PC-3 (cell line): ENCODE data around the gene CORO2B. TPM values are rescaled to one million over a fixed set of nuclear protein-coding genes. Genes with fewer than 3 reads are reported as not detected.

ENCODE experiments used
- ATAC-seq: fragments of 200-7000 bp; cut with Tn5 transposase; 2 replicates; pipeline ENCODE4 v1.9.1; 2020; ENCODE audit warnings: mild to moderate bottlenecking, moderate library complexity
- BruUV-seq: library from RNA; stranded (reverse); fragments of 400-500 nt; replicated peaks from 2 replicates; lab custom pipeline; 2021; lab: Mats Ljungman, UMichigan
- CTCF ChIA-PET: fragments of 300-600 bp; sonication (Branson Sonifier 250); formaldehyde crosslinking; loops from one replicate; lab custom pipeline; 2022; ENCODE audit warnings: antibody characterized with exemption; lab: Charles Lee
- POLR2A ChIA-PET: fragments of 300-600 bp; sonication (Branson Sonifier 250); formaldehyde crosslinking; loops from one replicate; lab custom pipeline; 2022; ENCODE audit warnings: antibody characterized with exemption; ENCODE audit not compliant: unreplicated experiment; lab: Charles Lee
- DNase-seq: peaks from one replicate; pipeline ENCODE4 v3.0.0-alpha.2; 2015
- H2AFZ ChIP-seq: fragments of 300-600 bp; sonication (generic); 2 replicates; pipeline ENCODE4 v1.6.0; 2016; ENCODE audit warnings: antibody characterized with exemption, low read length
- H3F3A ChIP-seq: fragments of 300-600 bp; sonication (generic); one replicate; pipeline ENCODE4 v1.6.0; 2017; ENCODE audit warnings: antibody characterized with exemption, low read length, control low read depth, mild to moderate bottlenecking; ENCODE audit not compliant: unreplicated experiment
- H3K27ac ChIP-seq: fragments of 300-600 bp; sonication (generic); 2 replicates; pipeline ENCODE4 v1.5.1; 2016; ENCODE audit warnings: mild to moderate bottlenecking, low read length
- H3K27me3 ChIP-seq: fragments of 300-600 bp; sonication (generic); 2 replicates; pipeline ENCODE4 v1.6.1; 2016; ENCODE audit warnings: low read length, mixed read lengths
- H3K36me3 ChIP-seq: fragments of 300-600 bp; sonication (generic); 2 replicates; pipeline ENCODE4 v1.6.1; 2016; ENCODE audit warnings: low read depth, mixed run types, low read length, mixed read lengths
- H3K4me1 ChIP-seq: fragments of 300-600 bp; sonication (generic); 2 replicates; pipeline ENCODE4 v1.5.1; 2016; ENCODE audit warnings: low read length; ENCODE audit not compliant: insufficient read depth
- H3K4me2 ChIP-seq: fragments of 300-600 bp; sonication (generic); 2 replicates; pipeline ENCODE4 v1.6.0; 2016; ENCODE audit warnings: low read length
- H3K4me3 ChIP-seq: fragments of 300-600 bp; sonication (generic); 2 replicates; pipeline ENCODE4 v1.5.1; 2016; ENCODE audit warnings: mild to moderate bottlenecking, low read length, mixed read lengths
- H3K79me2 ChIP-seq: fragments of 300-600 bp; sonication (generic); 2 replicates; pipeline ENCODE4 v1.6.1; 2017; ENCODE audit warnings: low read length, mixed read lengths
- H3K9ac ChIP-seq: fragments of 300-600 bp; sonication (generic); 2 replicates; pipeline ENCODE4 v1.6.0; 2016; ENCODE audit warnings: mild to moderate bottlenecking, low read length
- H3K9me2 ChIP-seq: fragments of 300-600 bp; sonication (generic); replicated peaks from 2 replicates; pipeline ENCODE4 v1.6.1; 2016; ENCODE audit warnings: mixed run types, low read length, mixed read lengths
- H3K9me3 ChIP-seq: fragments of 300-600 bp; sonication (generic); 2 replicates; pipeline ENCODE4 v1.6.1; 2016; ENCODE audit warnings: low read length, mixed read lengths
- H4K20me1 ChIP-seq: fragments of 300-600 bp; sonication (generic); 2 replicates; pipeline ENCODE4 v1.6.1; 2016; ENCODE audit warnings: low read length, mixed read lengths
- CTCF ChIP-seq: fragments of 300-600 bp; sonication (generic); conservative IDR thresholded peaks from 2 replicates; pipeline ENCODE4 v1.5.1; 2017; ENCODE audit warnings: antibody characterized with exemption, low read depth, mild to moderate bottlenecking, low read length
- EZH2 ChIP-seq: fragments of 300-600 bp; sonication (generic); IDR thresholded peaks from one replicate; pipeline ENCODE4 v1.6.1; 2017; ENCODE audit warnings: antibody characterized with exemption, mild to moderate bottlenecking, low read length; ENCODE audit not compliant: unreplicated experiment
- EZH2phosphoT487 ChIP-seq: fragments of 300-600 bp; sonication (generic); IDR thresholded peaks from 2 replicates; pipeline ENCODE4 v1.6.1; 2018; ENCODE audit warnings: mild to moderate bottlenecking, antibody characterized with exemption, low read length, borderline replicate concordance
- intact Hi-C: fragments of 100-400 bp; cut with micrococcal nuclease; formaldehyde crosslinking; loops from 2 replicates; pipeline ENCODE4 v1.9.0; 2023
- total RNA-seq: library from RNA; depleted of rRNA; stranded (reverse); fragments of >200 nt; gene quantifications from 2 replicates; pipeline ENCODE4 v1.2.3, GENCODE V29; 2014

CORO2B gene
- total RNA-seq, 1 experiment from 2014 or later, result 0.66 TPM

GRCh38 chr15:68717951-68718350, 139.2 kb downstream of the CORO2B start:
- no peak for TF ChIP-seq EZH2phosphoT487
- TF ChIP-seq CTCF, result no peak
- no peak for TF ChIP-seq EZH2
- H3F3A ChIP-seq, result no peaks in the 10 kb centered on the region
- H3K9me3 ChIP-seq, result no peaks in the 10 kb centered on the region
- no peak for DNase-seq
- intact Hi-C loops, result no loop called here
- BruUV-seq, result no TSS peak
- H3K9ac ChIP-seq, result no peak overlapping the region
- H3K9me2 ChIP-seq, result no peaks in the 10 kb centered on the region
- ChIA-PET CTCF (no interaction called here), POLR2A (no interaction called here)
- H3K27ac ChIP-seq, result no peak overlapping the region
- no peaks in the 10 kb centered on the region for H4K20me1 ChIP-seq
- no peaks in the 10 kb centered on the region for H3K79me2 ChIP-seq
- no peak overlapping the region for H3K4me2 ChIP-seq
- no peak overlapping the region for H3K4me3 ChIP-seq
- H3K4me1 ChIP-seq, result no peaks in the 10 kb centered on the region
- no peak overlapping the region for H2AFZ ChIP-seq
- no peak for ATAC-seq
- H3K27me3 ChIP-seq, result no peaks in the 10 kb centered on the region
- no peaks in the 10 kb centered on the region for H3K36me3 ChIP-seq

- Histone ChIP-seq H3K36me3 (no peaks in the 10 kb centered on the region), H3K27ac (no peak overlapping the region), H3K79me2 (no peaks in the 10 kb centered on the region), H4K20me1 (no peaks in the 10 kb centered on the region), H3K4me1 (no peaks in the 10 kb centered on the region), H3K4me2 (no peak overlapping the region), H3F3A (no peaks in the 10 kb centered on the region), H2AFZ (no peak overlapping the region), H3K9ac (no peak overlapping the region), H3K9me3 (no peaks in the 10 kb centered on the region), H3K4me3 (no peak overlapping the region), H3K9me2 (no peaks in the 10 kb centered on the region), H3K27me3 (no peaks in the 10 kb centered on the region)
- no peak for TF ChIP-seq EZH2
- intact Hi-C loops, result no loop called here
- ATAC-seq, result no peak
- no peak for DNase-seq
- no TSS peak for BruUV-seq
- ChIA-PET CTCF (no interaction called here), POLR2A (no interaction called here)
These were observed 139.7 kb downstream of the CORO2B start for GRCh38 chr15:68718468-68718867.

- H3K79me2 ChIP-seq, result no peaks in the 10 kb centered on the region
- H3K9me2 ChIP-seq, result no peaks in the 10 kb centered on the region
- no peaks in the 10 kb centered on the region for H3K27me3 ChIP-seq
- no peak overlapping the region for H2AFZ ChIP-seq
- no peak overlapping the region for H3K9ac ChIP-seq
- no peak for ATAC-seq
- H3K4me3 ChIP-seq, result no peak overlapping the region
- no peak overlapping the region for H3K27ac ChIP-seq
- no peak overlapping the region for H3K4me2 ChIP-seq
- H3K36me3 ChIP-seq, result no peaks in the 10 kb centered on the region
- DNase-seq, result no peak
- TF ChIP-seq EZH2, result no peak
- TF ChIP-seq EZH2phosphoT487, result no peak
- TF ChIP-seq CTCF, result no peak
- no peaks in the 10 kb centered on the region for H4K20me1 ChIP-seq
- ChIA-PET CTCF (no interaction called here), POLR2A (no interaction called here)
- no peaks in the 10 kb centered on the region for H3F3A ChIP-seq
- no peaks in the 10 kb centered on the region for H3K9me3 ChIP-seq
- no peaks in the 10 kb centered on the region for H3K4me1 ChIP-seq
- no TSS peak for BruUV-seq
- intact Hi-C loops, result no loop called here
These were observed 140.3 kb downstream of the CORO2B start for GRCh38 chr15:68719051-68719450.
